Measurements from ENCODE around the gene GLIS2.

Gene GLIS2

GRCh38 chr16:4298761-4299522, 16.9 kb upstream of the GLIS2 start:
- no peak for DNase-seq

GRCh38 chr16:4301177-4301576, 14.7 kb upstream of the GLIS2 start:
- no peak for DNase-seq

- DNase-seq, result no peak
These were observed 13.9 kb upstream of the GLIS2 start for GRCh38 chr16:4301968-4302367.

- DNase-seq, result no peak
These were observed 11.9 kb upstream of the GLIS2 start for GRCh38 chr16:4303973-4304372.

- peak; percentile 58 for DNase-seq
These were observed 9.2 kb upstream of the GLIS2 start for GRCh38 chr16:4306470-4307214.

- peak; percentile 97 for DNase-seq
These were observed 8.4 kb upstream of the GLIS2 start for GRCh38 chr16:4307215-4308037.

- DNase-seq, result no peak
These were observed 6.6 kb upstream of the GLIS2 start for GRCh38 chr16:4309102-4309832.

GRCh38 chr16:4309833-4310266, 6.0 kb upstream of the GLIS2 start:
- peak; percentile 71 for DNase-seq

GRCh38 chr16:4313563-4314531, 2.0 kb upstream of the GLIS2 start:
- DNase-seq, result peak; percentile 15

GRCh38 chr16:4314532-4315185, 1.2 kb upstream of the GLIS2 start:
- DNase-seq, result peak; percentile 39

GRCh38 chr16:4316108-4316863, 419 bp downstream of the GLIS2 start:
- DNase-seq, result peak; percentile 20

GRCh38 chr16:4316864-4317531, 1.1 kb downstream of the GLIS2 start:
- no peak for DNase-seq

- no peak for DNase-seq
These were observed 1.9 kb downstream of the GLIS2 start for GRCh38 chr16:4317532-4318450.

- no peak for DNase-seq
These were observed 2.6 kb downstream of the GLIS2 start for GRCh38 chr16:4318451-4318910.

- no peak for DNase-seq
These were observed 3.1 kb downstream of the GLIS2 start for GRCh38 chr16:4318967-4319366.

- peak; percentile 45 for DNase-seq
These were observed 3.9 kb downstream of the GLIS2 start for GRCh38 chr16:4319454-4320421.

GRCh38 chr16:4320571-4321137, 4.8 kb downstream of the GLIS2 start:
- DNase-seq, result no peak
